ENCODE data around the gene CLEC16A.

Gene CLEC16A

GRCh38 chr16:11168386-11169051 is 224.2 kb downstream of the CLEC16A start:
- no peak for DNase-seq (ENCODE audit: low read depth in 1 of 2, low spot score in 1 of 2)

- no peak for DNase-seq (ENCODE audit: low read depth in 1 of 2, low spot score in 1 of 2)
These were observed 225.3 kb downstream of the CLEC16A start for GRCh38 chr16:11169641-11170040.

- DNase-seq (ENCODE audit: low read depth in 1 of 2, low spot score in 1 of 2), result no peak
These were observed 225.8 kb downstream of the CLEC16A start for GRCh38 chr16:11170201-11170600.

- no peak for DNase-seq (ENCODE audit: low read depth in 1 of 2, low spot score in 1 of 2)
These were observed 226.5 kb downstream of the CLEC16A start for GRCh38 chr16:11170696-11171447.

GRCh38 chr16:11171448-11171709 is 227.0 kb downstream of the CLEC16A start:
- no peak for DNase-seq (ENCODE audit: low read depth in 1 of 2, low spot score in 1 of 2)

GRCh38 chr16:11171757-11172299 is 227.5 kb downstream of the CLEC16A start:
- no peak for DNase-seq (ENCODE audit: low read depth in 1 of 2, low spot score in 1 of 2)

GRCh38 chr16:11173426-11173825 is 229.1 kb downstream of the CLEC16A start:
- DNase-seq (ENCODE audit: low read depth in 1 of 2, low spot score in 1 of 2), result no peak

GRCh38 chr16:11174141-11174540 is 229.8 kb downstream of the CLEC16A start:
- DNase-seq (ENCODE audit: low read depth in 1 of 2, low spot score in 1 of 2), result no peak

GRCh38 chr16:11175106-11175786 is 230.9 kb downstream of the CLEC16A start:
- no peak for DNase-seq (ENCODE audit: low read depth in 1 of 2, low spot score in 1 of 2)

- no peak for DNase-seq (ENCODE audit: low read depth in 1 of 2, low spot score in 1 of 2)
These were observed 231.5 kb downstream of the CLEC16A start for GRCh38 chr16:11175787-11176341.

- no peak for DNase-seq (ENCODE audit: low read depth in 1 of 2, low spot score in 1 of 2)
These were observed 233.3 kb downstream of the CLEC16A start for GRCh38 chr16:11177578-11178160.

- DNase-seq (ENCODE audit: low read depth in 1 of 2, low spot score in 1 of 2), result no peak
These were observed 234.1 kb downstream of the CLEC16A start for GRCh38 chr16:11178424-11178823.

GRCh38 chr16:11179574-11179973 is 235.2 kb downstream of the CLEC16A start:
- DNase-seq (ENCODE audit: low read depth in 1 of 2, low spot score in 1 of 2), result no peak

GRCh38 chr16:11180489-11180888 is 236.1 kb downstream of the CLEC16A start:
- no peak for DNase-seq (ENCODE audit: low read depth in 1 of 2, low spot score in 1 of 2)

GRCh38 chr16:11181242-11181898 is 237.0 kb downstream of the CLEC16A start:
- no peak for DNase-seq (ENCODE audit: low read depth in 1 of 2, low spot score in 1 of 2)

GRCh38 chr16:11181899-11182279 is 237.5 kb downstream of the CLEC16A start:
- peak in 1 of 2 donors; percentile 24 for DNase-seq (ENCODE audit: low read depth in 1 of 2, low spot score in 1 of 2)

GRCh38 chr16:11182411-11182810 is 238.0 kb downstream of the CLEC16A start:
- DNase-seq (ENCODE audit: low read depth in 1 of 2, low spot score in 1 of 2), result no peak

- DNase-seq (ENCODE audit: low read depth in 1 of 2, low spot score in 1 of 2), result no peak
These were observed 238.9 kb downstream of the CLEC16A start for GRCh38 chr16:11183035-11183812.

- DNase-seq (ENCODE audit: low read depth in 1 of 2, low spot score in 1 of 2), result no peak
These were observed 239.6 kb downstream of the CLEC16A start for GRCh38 chr16:11183951-11184350.

GRCh38 chr16:11187522-11188023 is 243.2 kb downstream of the CLEC16A start:
- no peak for DNase-seq (ENCODE audit: low read depth in 1 of 2, low spot score in 1 of 2)

All from activated CD4-positive, alpha-beta T cell treated with anti-CD3 and anti-CD28 coated beads, Interleukin-2, amount 50 U/mL, for 24 hours (primary cell).